SKM-1 treated with dmso at 0.1 percent for 144 hours (cell line): ENCODE data around the gene CRADD.

Source experiments
- DNase-seq: peaks from one replicate; lab custom pipeline; 2025; ENCODE audit not compliant: unreplicated experiment; lab: John Stamatoyannopoulos, UW

Gene CRADD

DNA sequence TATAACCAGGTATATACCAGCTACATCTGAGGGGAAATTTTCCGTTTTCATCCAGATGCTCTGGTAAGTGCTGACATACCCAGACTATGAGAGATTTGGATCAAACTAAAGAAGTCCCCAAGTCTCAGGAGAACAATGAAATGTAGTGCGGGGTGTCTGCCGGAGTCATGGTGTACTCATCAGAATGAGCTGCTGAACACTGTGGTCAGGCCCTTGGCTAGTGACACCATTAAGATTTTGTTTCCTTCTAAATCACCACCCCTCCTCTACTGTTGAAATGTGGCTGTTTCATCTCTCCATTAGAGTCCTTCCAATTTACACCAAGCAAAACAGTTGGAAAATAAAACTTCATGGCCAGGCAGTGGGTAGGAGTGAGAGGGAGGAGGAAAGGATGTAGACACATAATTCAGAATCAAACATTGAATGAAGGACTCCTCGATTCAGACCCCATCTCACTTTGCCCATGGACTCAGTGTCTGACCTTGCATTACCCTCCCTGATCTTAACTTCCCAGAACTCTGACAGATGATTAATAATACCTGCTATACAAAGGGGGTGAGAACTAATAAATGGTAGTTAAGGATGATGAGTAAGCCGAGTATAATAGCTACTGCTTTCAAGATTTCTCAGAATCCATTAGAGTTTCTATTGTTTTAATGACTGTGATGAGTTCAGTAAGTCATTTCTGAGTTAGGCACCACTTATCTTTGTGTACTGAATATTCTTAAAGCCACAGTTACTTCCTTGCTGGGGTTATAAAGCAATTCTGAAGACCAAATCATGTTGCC is 127.4 kb downstream of the CRADD start:
- DNase-seq = no peak

DNA sequence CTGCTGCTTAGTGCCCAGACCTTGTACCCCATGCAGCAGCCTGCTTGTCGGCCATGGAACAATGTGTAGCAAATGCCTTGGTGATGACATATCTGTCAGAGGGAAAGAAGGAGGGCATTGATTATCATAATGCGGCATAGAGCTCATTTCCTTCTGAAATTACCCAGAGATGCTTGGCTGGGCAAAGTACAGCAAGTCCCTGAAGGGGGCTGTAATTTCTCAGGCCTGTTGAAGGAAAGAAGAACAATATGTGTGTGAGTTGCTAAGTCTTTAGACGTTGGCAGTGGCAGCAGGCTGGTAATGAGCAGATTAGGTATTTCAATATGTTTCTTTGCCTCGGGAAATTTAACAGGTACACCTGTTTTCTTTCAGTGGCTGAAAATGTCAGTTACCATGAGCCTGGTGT is 128.6 kb downstream of the CRADD start:
- DNase-seq = no peak

GRCh38 chr12:93807354-93807753 is 130.2 kb downstream of the CRADD start:
- DNase-seq = no peak

- no peak for DNase-seq
Measured at GRCh38 chr12:93808169-93808899, 131.2 kb downstream of the CRADD start.

DNA sequence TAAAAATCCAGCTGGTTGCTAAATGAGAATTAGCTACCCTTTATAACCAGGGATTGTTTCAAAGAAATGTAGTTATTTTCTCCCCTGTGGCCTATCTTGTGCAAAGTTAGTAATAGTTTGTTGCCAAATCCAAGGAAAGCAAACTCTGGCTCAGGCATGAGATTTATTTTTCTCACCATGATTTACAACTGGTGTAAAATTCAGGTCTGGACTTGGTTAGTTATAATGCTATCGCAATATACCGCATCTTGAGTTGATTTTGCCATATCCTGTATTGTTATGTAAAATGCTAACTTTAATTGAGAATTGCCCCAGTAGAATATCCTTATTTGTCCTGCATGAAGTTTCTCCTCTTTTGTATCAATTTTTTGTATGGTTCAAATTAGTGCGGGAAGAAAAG is 135.5 kb downstream of the CRADD start:
- DNase-seq = no peak

- no peak for DNase-seq
Measured at GRCh38 chr12:93813186-93813585, 136.0 kb downstream of the CRADD start.

DNA sequence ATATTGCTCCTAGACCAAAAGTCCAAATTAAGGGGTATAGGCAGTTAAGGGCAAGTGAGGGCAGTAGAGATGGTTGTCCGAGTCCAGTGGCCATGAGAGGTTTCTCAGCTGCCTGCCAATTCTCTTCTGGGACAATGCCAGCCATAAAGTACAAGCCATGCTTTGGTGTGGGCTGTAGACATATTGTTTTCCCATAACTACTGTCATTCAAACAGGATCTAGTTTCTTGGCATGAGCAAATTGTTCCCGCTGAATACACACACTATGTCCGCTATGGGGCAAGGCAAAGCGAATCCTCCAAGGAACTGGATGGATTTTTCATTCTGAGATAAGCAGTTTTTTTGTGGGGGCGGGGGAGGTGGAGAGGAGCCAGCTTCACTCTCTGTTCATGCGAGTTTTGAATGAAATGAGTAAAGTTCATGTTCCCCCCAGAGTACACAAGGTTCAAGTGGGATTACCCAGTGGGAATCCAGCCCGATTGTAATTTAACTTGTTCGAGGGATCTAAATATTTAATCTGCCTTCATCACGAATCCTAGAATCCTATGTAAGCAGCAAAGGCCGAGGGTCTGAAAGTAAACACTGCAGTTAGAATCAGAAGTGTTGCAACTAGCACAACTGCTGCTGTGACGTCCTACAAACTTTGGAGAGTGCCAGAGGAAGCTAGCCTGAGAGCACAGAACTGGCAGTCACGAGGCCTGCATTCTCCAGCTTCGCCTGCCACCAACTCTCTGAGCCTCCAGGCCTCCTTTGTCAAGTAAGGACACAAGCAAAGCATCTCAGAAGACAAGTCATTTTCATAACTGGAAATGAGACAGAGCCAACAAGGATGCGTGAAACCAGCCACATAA is 137.0 kb downstream of the CRADD start:
- no peak for DNase-seq

GRCh38 chr12:93818488-93819049 is 141.4 kb downstream of the CRADD start:
- no peak for DNase-seq

GRCh38 chr12:93819050-93819491 is 141.9 kb downstream of the CRADD start:
- DNase-seq = no peak

DNA sequence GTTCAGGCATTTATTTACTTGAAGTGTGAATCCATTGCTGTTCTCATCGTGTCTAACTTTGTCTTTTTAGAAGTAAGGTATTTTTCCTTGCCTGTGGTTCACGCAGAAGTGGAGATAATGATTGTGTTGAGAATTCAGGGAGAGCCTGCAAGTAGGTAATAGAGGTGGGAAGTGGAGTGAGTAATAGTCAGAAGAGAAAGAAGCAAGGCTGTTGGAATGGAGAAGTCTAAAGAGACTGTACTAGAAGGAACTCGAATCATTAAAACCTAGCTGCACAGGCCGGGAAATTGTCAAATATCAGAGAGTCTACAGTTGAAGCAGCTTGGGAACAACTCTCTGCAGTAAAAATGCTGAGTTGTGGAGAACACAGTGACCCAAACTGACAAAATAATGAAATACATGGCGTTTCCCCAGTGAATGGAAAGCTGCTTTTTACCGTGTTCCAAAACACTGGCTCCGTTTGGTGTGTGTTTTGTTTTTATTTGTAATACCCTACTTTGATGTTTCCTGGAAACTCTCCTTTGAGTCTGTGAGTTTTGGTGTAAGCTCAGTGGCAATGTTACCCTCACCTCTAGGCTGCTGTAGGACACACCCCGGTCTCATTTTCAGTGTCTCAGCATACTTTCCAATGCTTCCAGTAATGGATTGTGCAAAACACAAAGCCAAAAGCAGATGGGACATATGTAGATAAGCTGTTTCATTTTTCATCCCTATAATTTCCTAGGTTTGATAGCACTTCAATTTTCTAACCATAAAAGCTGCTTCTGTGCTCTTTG is 146.6 kb downstream of the CRADD start:
- no peak for DNase-seq

GRCh38 chr12:93824514-93825500 is 147.6 kb downstream of the CRADD start:
- DNase-seq = no peak

GRCh38 chr12:93825501-93825888 is 148.3 kb downstream of the CRADD start:
- DNase-seq = no peak

GRCh38 chr12:93825931-93826555 is 148.9 kb downstream of the CRADD start:
- no peak for DNase-seq

GRCh38 chr12:93827179-93827578 is 150.0 kb downstream of the CRADD start:
- DNase-seq = no peak

GRCh38 chr12:93827669-93828068 is 150.5 kb downstream of the CRADD start:
- no peak for DNase-seq

GRCh38 chr12:93829016-93829415 is 151.8 kb downstream of the CRADD start:
- DNase-seq = no peak

DNA sequence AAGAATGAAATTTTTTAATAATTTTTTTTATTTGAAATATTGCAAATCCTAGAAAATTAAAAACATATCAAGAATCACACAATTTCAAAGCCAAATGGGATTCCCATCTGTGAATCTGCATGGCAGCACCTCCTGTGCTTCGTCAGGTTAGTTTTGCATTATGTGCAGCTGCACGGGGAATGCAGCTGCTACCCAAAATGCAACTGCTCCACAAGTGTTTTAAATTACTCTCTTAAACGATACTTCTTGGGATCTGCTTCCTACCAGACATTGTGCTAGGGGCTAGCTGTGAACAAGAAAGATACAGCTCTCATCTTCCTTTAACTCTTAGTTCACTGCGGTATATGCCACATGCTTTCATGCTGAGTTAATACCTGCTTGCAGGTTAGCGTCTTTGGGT is 154.2 kb downstream of the CRADD start:
- no peak for DNase-seq

DNA sequence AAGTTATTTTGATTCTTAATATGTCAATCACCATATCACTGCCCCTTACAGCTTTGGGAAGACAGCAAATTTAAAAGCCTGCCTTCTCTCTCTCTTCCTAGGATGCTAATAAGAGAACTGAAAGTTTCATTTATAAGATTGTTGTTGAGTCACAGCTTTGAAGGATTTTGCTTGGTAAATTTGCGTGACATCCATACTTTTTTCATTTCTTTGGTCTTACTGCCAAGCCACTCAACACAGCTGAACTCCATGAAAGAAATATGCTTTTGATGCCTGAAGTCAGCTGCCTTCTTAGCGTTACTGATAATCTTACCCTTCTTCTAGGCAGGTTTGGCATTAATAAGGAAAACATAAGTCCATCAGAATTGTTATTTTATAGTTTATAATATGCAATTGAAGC is 155.0 kb downstream of the CRADD start:
- DNase-seq = no peak

- DNase-seq = no peak
Measured at GRCh38 chr12:93833946-93834345, 156.8 kb downstream of the CRADD start.
